Omental fat pad (tissue), 4 donors: ENCODE data around the gene SLC7A11. TPM values are rescaled to one million over a fixed set of nuclear protein-coding genes. Genes with fewer than 3 reads are reported as not detected.
A peak's percentile ranks its signal among the peaks of the same experiment; 100 is the strongest.

ENCODE experiments used
- ATAC-seq: fragments of 150-250 bp; one replicate; pipeline ENCODE4 v1.9.1; 2016; ENCODE audit warnings: mild to moderate bottlenecking, moderate library complexity; ENCODE audit not compliant: low FRiP score
- DNase-seq: peaks from one replicate; pipeline ENCODE4 v3.0.0-alpha.2; 2019; ENCODE audit warnings: low spot score
- total RNA-seq, 4 donors: library from RNA; depleted of rRNA; stranded (reverse); fragments of >200 nt; gene quantifications; one replicate each; pipeline ENCODE4 v1.1.0, GENCODE V29; 2016
- TF ChIP-seq, protein P1 (sequence below), 3 donors: fragments of 450-650 bp; IDR thresholded peaks; one replicate each; pipeline ENCODE4 v1.5.1; 2016 to 2017; ENCODE audit warnings: antibody characterized with exemption in 3 of 3, mild to moderate bottlenecking in 3 of 3, moderate library complexity in 2 of 3

The SLC7A11 gene
- total RNA-seq, 4 donors from 2014 or later, result 0.60 to 1.5 (median 0.90) TPM

- TF ChIP-seq, protein P1, sequence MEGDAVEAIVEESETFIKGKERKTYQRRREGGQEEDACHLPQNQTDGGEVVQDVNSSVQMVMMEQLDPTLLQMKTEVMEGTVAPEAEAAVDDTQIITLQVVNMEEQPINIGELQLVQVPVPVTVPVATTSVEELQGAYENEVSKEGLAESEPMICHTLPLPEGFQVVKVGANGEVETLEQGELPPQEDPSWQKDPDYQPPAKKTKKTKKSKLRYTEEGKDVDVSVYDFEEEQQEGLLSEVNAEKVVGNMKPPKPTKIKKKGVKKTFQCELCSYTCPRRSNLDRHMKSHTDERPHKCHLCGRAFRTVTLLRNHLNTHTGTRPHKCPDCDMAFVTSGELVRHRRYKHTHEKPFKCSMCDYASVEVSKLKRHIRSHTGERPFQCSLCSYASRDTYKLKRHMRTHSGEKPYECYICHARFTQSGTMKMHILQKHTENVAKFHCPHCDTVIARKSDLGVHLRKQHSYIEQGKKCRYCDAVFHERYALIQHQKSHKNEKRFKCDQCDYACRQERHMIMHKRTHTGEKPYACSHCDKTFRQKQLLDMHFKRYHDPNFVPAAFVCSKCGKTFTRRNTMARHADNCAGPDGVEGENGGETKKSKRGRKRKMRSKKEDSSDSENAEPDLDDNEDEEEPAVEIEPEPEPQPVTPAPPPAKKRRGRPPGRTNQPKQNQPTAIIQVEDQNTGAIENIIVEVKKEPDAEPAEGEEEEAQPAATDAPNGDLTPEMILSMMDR (IDR thresholded peaks at IDR 0.05), result no peak
- DNase-seq (no peak), ATAC-seq (no peak)
Measured at GRCh38 chr4:138248058-138248457, 5.9 kb upstream of the SLC7A11 start.

DNA sequence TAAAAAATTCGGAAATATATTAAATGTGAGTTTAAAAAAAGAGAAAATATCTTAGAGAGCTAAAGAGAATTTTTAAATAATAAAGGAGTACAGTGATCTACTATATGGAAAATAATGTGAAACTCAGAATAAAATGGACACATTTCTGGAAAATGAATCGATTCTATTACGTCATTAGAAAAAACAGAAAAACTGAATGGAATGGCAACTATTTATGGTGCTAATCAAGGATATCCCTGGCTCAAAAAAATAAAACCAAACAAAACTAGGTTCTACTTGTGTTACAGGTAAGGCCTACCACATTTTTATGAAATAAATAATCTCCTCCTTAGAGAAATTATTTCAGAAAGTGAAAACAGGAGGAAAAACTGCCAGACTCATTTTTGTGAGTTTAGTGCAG lies 5.5 kb upstream of the SLC7A11 start:
- no peak for DNase-seq

DNA sequence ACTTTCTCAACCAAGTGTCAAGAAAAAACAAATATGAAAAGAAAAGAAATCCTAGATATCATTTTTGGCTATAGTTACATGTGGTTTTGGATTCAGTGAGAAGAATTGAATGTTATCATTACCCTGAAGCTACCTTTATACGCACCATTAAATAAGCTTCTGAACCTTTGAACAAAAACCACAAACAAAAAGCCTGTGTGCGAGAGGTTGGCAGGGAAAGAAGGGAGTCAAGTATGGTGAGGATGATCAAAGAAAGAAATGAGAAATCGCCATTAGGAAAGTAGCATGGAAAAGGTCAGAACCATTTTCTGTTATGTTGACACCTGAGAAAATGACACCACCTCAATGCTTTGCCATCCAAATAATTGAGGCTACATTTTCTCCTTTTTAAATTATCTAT lies 1.2 kb upstream of the SLC7A11 start:
- TF ChIP-seq, protein P1 (IDR thresholded peaks at IDR 0.05), result no peak
- no peak for ATAC-seq
- no peak for DNase-seq

More for the DNA sequence above, 5.5 kb upstream of the SLC7A11 start:
- no peak for ATAC-seq
- TF ChIP-seq, protein P1 (IDR thresholded peaks at IDR 0.05), result no peak

DNA sequence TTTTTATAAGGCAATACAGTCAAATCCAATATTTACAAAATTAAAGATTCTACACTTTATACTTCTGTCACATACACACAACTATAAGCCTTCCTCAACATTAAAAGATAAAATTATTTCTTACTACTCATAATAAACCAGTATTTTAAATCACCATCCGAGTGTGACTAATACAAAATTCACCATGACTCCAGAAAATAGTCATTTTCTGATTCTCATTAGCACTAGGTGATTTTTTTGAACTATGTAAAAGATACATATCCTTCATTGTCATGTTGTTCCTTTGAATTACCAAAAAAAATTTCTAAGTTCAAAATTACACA lies 646 bp upstream of the SLC7A11 start:
- TF ChIP-seq, protein P1 (IDR thresholded peaks at IDR 0.05), result no peak
- DNase-seq, result no peak
- ATAC-seq, result no peak

- no peak for DNase-seq
- ATAC-seq, result peak; percentile 15
- TF ChIP-seq, protein P1 (IDR thresholded peaks at IDR 0.05), result no peak
Measured at GRCh38 chr4:138241281-138242075, 671 bp downstream of the SLC7A11 start.

GRCh38 chr4:138239491-138239890 lies 2.7 kb downstream of the SLC7A11 start:
- TF ChIP-seq, protein P1 (IDR thresholded peaks at IDR 0.05), result no peak
- DNase-seq (no peak), ATAC-seq (no peak)
